OCI-M2 (cell line): ENCODE results near the gene KIF13A.

Experiments
- DNase-seq: peaks from one replicate; lab custom pipeline; 2025; ENCODE audit not compliant: unreplicated experiment; lab: John Stamatoyannopoulos, UW

The KIF13A gene

DNA sequence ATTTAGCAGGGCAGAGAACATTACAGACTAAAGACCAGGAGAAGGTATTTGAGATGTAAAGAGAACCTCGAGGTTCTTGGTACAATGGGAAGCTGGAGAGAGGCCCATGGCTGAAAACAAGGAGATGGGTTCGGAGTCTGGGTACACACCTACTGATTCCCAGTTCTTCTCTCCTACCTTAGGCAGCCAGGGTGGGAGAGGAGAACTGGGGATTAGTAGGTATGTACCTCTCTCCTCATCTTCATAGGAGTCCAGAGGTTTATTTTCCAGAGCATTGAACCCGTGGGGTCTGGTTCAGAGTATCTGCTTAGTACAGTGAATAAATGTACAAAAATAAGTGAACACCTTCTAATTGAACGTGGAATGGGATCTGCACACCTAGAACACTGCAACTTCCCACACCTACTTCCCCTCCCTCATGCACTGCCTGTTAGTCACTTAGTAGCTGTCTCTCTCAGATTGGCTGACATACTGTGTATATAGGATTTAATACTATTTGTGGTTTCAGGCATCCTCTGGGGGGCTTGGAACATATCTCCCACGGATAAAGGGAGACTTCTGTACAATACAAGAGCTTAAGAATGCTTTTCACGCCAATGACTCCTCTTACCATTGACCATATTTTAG is 257.2 kb downstream of the KIF13A start:
- DNase-seq = no peak

DNA sequence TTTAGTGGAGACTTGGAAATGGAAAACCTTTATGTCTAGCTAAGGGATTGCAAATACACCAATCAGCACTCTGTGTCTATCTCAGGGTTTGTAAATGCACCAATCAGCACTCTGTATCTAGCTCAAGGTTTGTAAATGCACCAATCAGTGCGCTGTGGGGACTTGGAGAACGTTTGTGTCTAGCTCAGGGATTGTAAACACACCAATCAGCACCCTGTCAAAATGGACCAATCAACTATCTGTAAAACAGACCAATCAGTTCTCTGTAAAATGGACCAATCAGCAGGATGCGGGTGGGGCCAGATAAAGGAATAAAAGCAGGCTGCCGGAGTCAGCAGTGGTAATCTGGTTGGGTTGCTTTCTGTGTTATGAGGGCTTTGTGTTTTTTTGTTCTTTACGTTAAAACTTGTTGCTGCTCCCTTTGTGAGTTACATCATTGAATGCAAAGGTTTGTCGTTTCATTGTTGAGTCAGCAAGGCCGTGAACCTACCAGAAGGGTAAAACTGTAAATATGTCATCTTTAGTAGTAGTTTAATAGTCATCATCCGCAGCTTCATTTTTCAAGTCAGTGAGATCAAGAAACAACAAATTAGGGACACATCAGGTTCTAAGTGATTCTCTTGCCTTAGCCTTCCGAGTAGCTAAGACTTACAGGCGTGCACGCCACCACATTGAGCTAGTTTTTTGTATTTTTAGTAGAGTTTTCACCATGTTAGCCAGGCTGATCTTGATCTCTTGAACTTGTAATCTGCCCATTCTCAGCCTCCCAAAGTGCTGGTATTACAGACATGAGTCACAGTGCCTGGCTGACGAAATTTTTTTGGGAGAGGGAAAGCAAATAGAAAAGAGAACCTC is 258.0 kb downstream of the KIF13A start:
- DNase-seq = no peak

- DNase-seq = no peak
Measured at GRCh38 chr6:17728551-17729222, 258.7 kb downstream of the KIF13A start.

DNA sequence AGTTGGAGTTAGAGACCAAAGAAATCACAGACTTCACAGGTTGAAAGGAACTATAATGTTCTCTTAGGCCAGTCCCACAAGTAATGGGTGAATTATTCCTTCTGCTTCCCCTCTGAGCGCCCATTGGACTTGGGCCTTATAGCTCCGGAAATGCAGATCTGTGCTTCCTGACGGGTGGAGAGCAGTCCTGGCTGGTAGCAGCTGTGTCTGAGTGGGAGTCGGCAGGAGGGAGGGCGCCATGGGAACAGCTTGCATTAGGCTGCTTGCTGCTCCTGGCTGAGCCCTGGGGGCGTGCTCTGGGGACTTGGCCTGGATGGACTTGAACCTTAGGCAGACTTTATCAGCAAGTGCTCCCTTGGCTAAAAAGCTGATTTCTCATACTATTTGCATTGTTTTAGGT is 262.4 kb downstream of the KIF13A start:
- no peak for DNase-seq

DNA sequence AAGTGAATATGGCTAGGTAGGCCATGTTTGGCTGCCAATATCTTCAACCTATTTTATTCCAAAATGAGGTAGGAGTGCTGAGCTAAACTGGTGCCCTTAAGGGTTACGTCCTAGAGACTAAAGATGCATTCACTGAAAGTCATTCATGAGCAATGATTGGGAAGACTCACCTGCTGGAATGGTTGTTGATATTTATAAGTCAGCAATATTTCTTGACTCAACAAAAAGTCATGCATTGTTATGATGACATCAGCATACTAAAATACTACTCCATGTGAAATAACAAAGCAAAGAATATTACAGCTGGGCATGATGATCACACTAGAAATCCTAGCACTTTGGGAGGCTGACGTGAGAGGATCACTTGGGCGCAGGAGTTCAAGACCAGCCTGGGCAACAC is 263.1 kb downstream of the KIF13A start:
- DNase-seq = no peak

GRCh38 chr6:17721671-17722070 is 265.8 kb downstream of the KIF13A start:
- DNase-seq = no peak

DNA sequence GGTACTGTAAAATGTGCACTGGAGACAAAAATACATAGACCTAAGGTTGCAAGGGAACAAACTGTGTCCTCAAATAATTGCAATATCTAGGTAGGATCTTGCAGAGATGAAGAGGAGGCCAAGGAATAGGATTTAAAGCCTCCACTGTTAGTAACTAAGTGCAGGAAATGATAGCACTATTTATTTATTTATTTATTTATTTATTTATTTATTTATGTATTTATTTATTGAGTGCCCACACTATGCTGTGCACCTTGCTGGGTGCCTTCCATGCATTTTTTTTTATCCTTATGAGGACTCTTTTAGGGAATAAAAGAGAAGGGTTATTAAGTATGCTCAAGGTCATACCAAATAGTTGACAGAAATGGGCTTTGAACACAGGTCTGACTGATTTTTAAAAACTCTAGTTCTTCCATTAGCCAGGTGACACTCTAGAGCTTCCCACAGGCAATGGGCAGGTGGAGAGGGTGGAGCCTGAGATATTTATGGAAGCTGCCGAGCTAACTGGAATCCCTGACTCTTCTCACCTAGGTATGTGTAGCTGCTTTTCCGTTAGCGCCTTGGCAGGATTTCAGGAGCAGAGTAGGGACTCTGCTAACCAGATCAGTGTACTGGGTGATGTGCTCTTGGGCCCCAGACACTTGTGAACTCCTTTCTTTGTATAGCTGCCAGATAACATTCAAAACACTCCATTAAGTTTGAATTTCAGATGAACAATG is 268.0 kb downstream of the KIF13A start:
- no peak for DNase-seq

DNA sequence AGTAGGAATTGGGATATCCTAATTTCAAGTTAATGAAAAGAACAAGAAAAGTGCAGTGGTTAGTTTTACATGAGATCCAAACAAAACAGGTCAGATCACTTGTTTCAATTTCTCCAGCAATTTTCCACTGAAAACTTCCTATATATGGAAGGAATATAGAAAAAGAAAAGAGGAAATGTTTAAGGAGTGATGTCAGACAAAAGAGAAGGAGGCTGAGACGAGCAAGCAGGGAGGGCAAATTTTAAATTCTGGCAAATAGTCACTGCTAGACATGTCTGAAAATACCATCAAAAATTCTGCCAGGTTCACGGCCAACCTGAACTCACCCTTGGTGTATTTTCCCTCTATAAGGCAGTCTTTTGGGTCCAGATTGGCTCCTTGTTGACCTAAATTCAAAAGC is 271.2 kb downstream of the KIF13A start:
- DNase-seq = no peak

- no peak for DNase-seq
Measured at GRCh38 chr6:17714879-17715851, 272.3 kb downstream of the KIF13A start.

- DNase-seq = no peak
Measured at GRCh38 chr6:17714177-17714576, 273.3 kb downstream of the KIF13A start.

- no peak for DNase-seq
Measured at GRCh38 chr6:17712576-17712975, 274.9 kb downstream of the KIF13A start.

- DNase-seq = no peak
Measured at GRCh38 chr6:17710331-17710730, 277.1 kb downstream of the KIF13A start.

DNA sequence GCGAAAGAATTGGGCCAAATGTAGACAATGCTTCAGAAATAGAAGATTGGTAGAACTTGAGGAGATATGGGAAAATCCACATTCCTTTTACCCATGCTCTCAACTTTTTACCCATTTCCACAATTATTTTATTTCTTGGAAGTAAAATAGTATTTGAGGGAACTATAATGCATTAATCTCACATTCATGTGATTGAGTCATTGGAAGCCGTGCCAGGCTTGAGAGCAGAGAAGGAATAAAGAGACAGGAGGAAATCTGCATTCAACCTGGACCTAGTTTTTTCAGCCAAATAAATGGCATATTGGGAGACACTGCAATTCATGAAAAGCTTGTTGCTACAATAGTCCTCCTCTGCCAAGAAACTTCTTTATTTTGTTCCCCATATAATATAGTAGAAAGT is 278.0 kb downstream of the KIF13A start:
- no peak for DNase-seq
